Progenitor cell of endocrine pancreas (in vitro differentiated cells): Measurements from ENCODE around the gene REG4. TPM values are rescaled to one million over a fixed set of nuclear protein-coding genes. Genes with fewer than 3 reads are reported as not detected.

Experiments used
- DNase-seq: peaks from one replicate; pipeline ENCODE4 v3.0.0; 2021; ENCODE audit warnings: low spot score; ENCODE audit not compliant: unreplicated experiment
- H3K27ac Mint-ChIP-seq: 2 replicates; pipeline ENCODE4 v1.8.0; 2021; ENCODE audit warnings: mild to moderate bottlenecking, moderate library complexity, mixed read lengths
- H3K27me3 Mint-ChIP-seq: 2 replicates; pipeline ENCODE4 v1.8.0; 2021; ENCODE audit warnings: mixed read lengths
- H3K36me3 Mint-ChIP-seq: 2 replicates; pipeline ENCODE4 v1.8.0; 2022; ENCODE audit warnings: mixed read lengths; ENCODE audit not compliant: insufficient read depth
- H3K4me1 Mint-ChIP-seq: 2 replicates; pipeline ENCODE4 v1.8.0; 2021; ENCODE audit warnings: low read depth, mixed read lengths
- H3K4me3 Mint-ChIP-seq: 2 replicates; pipeline ENCODE4 v1.8.0; 2021; ENCODE audit warnings: low read depth, mild to moderate bottlenecking, moderate library complexity, mixed read lengths
- H3K9me3 Mint-ChIP-seq: 2 replicates; pipeline ENCODE4 v1.8.0; 2021; ENCODE audit warnings: low read depth, mixed read lengths
- CTCF ChIP-seq: fragments of 200-600 bp; sonication (generic); IDR thresholded peaks from one replicate; pipeline ENCODE4 v1.5.0; 2021; ENCODE audit warnings: antibody characterized with exemption, mild to moderate bottlenecking; ENCODE audit not compliant: unreplicated experiment
- total RNA-seq: library from RNA; stranded (reverse); gene quantifications from 2 replicates; pipeline ENCODE4 v1.2.1, GENCODE V29; 2021

The REG4 gene
- total RNA-seq, 1 donor from 2014 or later: 0.67 TPM

GRCh38 chr1:119778359-119778758 is 32.9 kb downstream of the REG4 start:
- Mint-ChIP-seq H3K4me1 (peaks cover 68% of the 10 kb centered on the region), H3K27ac (peak overlapping the region; percentile 58), H3K9me3 (peaks cover 2% of the 10 kb centered on the region), H3K4me3 (no peak overlapping the region), H3K36me3 (no peaks in the 10 kb centered on the region), H3K27me3 (no peaks in the 10 kb centered on the region)
- TF ChIP-seq CTCF: no peak
- DNase-seq: no peak

DNA sequence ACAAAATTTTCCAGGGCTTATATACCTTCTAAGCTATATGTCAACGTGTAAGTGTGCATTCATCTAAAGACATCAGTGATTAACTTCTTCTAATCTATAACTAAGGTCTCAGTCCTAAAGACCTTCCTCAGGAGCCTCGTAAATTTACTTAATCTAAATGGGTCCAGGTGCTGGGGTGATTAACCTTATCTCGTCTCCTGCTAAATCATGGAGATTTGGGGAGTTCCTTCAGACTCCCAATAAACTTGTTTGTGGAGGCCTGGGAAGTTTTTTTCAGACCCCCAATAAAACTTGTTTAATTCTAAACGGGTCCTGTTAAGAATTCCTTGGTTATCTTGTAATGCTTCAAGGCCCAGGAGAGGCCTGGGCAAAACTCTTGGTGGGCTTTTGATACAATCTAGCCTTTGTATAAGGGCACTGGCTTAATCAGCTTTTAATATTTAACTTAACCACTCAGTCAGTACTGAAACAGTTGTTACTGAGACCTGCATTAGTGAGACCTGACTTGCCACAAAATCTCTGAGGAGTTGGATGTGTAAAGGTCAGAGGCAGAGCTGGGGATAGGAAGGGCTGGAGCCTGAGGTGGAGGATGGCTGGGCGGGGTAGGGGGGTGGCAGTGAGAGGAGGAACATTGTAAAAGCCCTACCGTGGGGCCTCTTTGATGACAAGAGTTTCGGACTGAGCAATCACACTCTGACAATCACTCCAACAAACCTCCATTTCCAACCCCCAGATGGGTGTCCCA is 36.3 kb downstream of the REG4 start:
- TF ChIP-seq CTCF: no peak
- Mint-ChIP-seq H3K27me3 (no peaks in the 10 kb centered on the region), H3K36me3 (no peaks in the 10 kb centered on the region), H3K4me3 (peak overlapping the region; percentile 24), H3K27ac (peak overlapping the region; percentile 94), H3K9me3 (peaks cover 2% of the 10 kb centered on the region), H3K4me1 (peaks cover 45% of the 10 kb centered on the region)
- DNase-seq: no peak

DNA sequence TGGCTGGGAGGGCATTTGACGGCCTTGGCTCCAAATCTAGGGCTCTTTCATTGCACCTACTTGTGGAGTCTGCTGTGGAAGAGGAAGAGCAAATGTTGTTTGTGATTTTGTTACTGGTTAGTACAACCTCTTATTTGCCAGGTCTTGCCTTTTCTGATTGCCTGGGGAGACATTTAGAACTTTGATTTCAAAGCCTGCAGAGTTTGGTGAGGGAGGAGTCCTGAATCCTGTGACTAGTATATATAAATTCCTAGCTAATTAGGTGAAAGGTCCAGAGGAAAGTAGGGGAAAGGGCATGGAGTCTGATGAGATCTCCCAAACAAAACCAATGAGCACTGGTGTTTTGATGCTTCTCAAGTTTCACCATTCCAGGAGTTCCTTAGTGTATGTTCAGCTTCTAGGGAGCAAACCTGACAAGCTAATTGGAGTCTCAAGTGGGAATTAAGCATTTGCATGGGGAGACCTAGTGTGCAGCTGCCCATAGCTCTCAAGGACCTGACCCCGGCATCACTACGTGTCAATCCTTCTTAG is 37.5 kb downstream of the REG4 start:
- no peaks in the 10 kb centered on the region for H3K36me3 Mint-ChIP-seq
- peak overlapping the region; percentile 0 for H3K4me3 Mint-ChIP-seq
- H3K9me3 Mint-ChIP-seq: peaks cover 2% of the 10 kb centered on the region
- H3K27ac Mint-ChIP-seq: peak overlapping the region; percentile 94
- no peaks in the 10 kb centered on the region for H3K27me3 Mint-ChIP-seq
- peaks cover 34% of the 10 kb centered on the region for H3K4me1 Mint-ChIP-seq
- no peak for DNase-seq
- TF ChIP-seq CTCF: no peak

DNA sequence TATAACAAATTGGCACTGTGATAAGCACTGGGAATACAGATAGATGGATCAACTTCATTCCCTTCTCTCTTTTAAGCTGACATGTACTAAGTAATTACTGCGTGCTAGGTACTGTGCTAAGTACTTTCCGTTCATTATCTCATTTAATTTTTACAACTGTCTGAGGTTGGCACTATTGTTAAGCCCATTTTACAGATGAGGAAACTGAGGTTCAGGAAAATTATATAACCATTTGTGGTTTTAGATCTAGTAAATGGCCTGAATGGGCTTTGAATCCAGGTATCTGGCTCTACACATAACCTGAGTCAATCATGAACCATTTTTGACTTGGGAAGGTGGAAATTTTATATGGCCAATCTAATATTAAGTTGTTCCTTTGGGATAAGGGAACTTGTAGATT is 39.0 kb downstream of the REG4 start:
- H3K27me3 Mint-ChIP-seq: no peaks in the 10 kb centered on the region
- no peak for TF ChIP-seq CTCF

DNA sequence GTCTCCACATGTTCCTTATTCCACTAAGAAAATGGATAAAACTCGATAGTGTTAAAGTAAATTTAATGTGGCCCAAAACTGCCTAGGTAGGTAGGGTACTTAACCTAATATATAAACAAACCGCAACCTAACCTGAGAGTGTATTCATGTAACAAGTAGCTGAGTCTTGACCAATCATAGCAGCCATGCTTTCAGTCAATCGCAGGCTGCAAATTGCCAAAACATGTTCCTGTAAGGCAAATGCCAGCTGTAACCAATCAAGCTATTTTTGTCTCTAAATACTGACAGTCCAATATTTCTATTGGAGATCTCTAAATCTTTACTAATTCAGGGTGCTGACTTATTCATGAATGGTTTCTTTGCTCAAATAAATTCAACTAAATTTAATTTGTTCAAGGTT is 39.5 kb downstream of the REG4 start:
- Mint-ChIP-seq H3K27ac (no peak overlapping the region), H3K36me3 (no peaks in the 10 kb centered on the region), H3K27me3 (no peaks in the 10 kb centered on the region), H3K4me1 (peaks cover 42% of the 10 kb centered on the region), H3K4me3 (no peak overlapping the region), H3K9me3 (peaks cover 2% of the 10 kb centered on the region)
- no peak for TF ChIP-seq CTCF
- no peak for DNase-seq

More for the DNA sequence above, 39.0 kb downstream of the REG4 start:
- Mint-ChIP-seq H3K27ac (no peak overlapping the region), H3K4me3 (no peak overlapping the region), H3K9me3 (peaks cover 2% of the 10 kb centered on the region), H3K36me3 (no peaks in the 10 kb centered on the region), H3K4me1 (peaks cover 37% of the 10 kb centered on the region)
- DNase-seq: no peak
